ENCODE results near the gene LAYN.

LAYN gene

GRCh38 chr11:111540114-111540936 is at the start of gene LAYN:
LAYN (plus strand) TSS chr11:111540720; CDS start chr11:111540844, 124 bp downstream.
- in situ Hi-C loops (cut with MboI; ENCODE audit: low pct_unique_long_range_greater_than_20kb, low sequenced_read_pairs, unreplicated experiment): no loop called here
- peak; percentile 74 for DNase-seq (ENCODE audit: low spot score)
- TF ChIP-seq, protein P1, sequence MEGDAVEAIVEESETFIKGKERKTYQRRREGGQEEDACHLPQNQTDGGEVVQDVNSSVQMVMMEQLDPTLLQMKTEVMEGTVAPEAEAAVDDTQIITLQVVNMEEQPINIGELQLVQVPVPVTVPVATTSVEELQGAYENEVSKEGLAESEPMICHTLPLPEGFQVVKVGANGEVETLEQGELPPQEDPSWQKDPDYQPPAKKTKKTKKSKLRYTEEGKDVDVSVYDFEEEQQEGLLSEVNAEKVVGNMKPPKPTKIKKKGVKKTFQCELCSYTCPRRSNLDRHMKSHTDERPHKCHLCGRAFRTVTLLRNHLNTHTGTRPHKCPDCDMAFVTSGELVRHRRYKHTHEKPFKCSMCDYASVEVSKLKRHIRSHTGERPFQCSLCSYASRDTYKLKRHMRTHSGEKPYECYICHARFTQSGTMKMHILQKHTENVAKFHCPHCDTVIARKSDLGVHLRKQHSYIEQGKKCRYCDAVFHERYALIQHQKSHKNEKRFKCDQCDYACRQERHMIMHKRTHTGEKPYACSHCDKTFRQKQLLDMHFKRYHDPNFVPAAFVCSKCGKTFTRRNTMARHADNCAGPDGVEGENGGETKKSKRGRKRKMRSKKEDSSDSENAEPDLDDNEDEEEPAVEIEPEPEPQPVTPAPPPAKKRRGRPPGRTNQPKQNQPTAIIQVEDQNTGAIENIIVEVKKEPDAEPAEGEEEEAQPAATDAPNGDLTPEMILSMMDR (IDR thresholded peaks at IDR 0.05; ENCODE audit: extremely low read depth, insufficient read depth, missing control alignments): no peak

DNA sequence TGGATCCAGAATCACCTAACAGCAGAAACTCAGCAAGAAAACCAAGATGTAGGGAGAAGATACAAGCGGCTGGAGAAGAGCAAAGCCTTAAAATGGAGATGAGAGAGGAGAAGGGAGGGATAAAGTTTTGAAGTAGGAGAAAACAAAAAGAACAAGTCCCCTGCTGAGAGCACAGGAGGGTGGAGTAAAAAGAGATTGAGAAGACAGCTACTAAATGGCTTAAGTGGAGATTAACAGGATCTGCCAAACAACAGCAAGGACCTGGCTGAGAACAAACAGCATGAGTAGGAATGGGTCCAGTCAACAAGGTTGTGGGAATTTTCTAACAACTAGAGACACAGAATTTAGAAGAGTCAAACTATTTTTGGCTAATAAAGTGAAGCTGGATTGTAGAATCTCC is 46.5 kb upstream of the LAYN start:
- TF ChIP-seq, protein P1 (IDR thresholded peaks at IDR 0.05; ENCODE audit: extremely low read depth, insufficient read depth, missing control alignments): no peak
- in situ Hi-C loops (cut with MboI; ENCODE audit: low pct_unique_long_range_greater_than_20kb, low sequenced_read_pairs, unreplicated experiment): no loop called here
- DNase-seq (ENCODE audit: low spot score): no peak

GRCh38 chr11:111499483-111499882 is 41.0 kb upstream of the LAYN start:
- in situ Hi-C loops (cut with MboI; ENCODE audit: low pct_unique_long_range_greater_than_20kb, low sequenced_read_pairs, unreplicated experiment): no loop called here

DNA sequence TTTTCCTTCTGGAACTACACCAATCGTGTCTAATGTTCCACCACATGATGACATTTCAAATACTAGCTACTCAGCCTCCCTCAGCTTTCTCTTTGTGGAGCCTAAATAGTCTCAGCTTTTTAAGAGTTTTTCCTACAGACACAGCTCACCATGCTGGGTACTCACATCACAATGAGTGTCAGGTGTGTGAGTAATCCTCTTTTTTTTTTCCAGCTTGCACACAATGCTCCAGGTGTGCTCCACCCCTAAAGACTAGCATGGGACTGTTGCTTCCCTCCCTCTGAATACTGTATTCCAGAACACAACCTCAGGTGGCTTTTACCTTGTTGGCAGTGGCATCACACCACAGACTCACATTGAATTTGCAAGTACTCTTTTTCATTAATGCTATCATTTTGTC is 40.0 kb upstream of the LAYN start:
- TF ChIP-seq, protein P1 (IDR thresholded peaks at IDR 0.05; ENCODE audit: extremely low read depth, insufficient read depth, missing control alignments): no peak
- in situ Hi-C loops (cut with MboI; ENCODE audit: low pct_unique_long_range_greater_than_20kb, low sequenced_read_pairs, unreplicated experiment): no loop called here
- no peak for DNase-seq (ENCODE audit: low spot score)

More at GRCh38 chr11:111499483-111499882, 41.0 kb upstream of the LAYN start:
- TF ChIP-seq, protein P1 (IDR thresholded peaks at IDR 0.05; ENCODE audit: extremely low read depth, insufficient read depth, missing control alignments): no peak
- DNase-seq (ENCODE audit: low spot score): no peak

- TF ChIP-seq, protein P1 (IDR thresholded peaks at IDR 0.05; ENCODE audit: extremely low read depth, insufficient read depth, missing control alignments): no peak
- no peak for DNase-seq (ENCODE audit: low spot score)
- in situ Hi-C loops (cut with MboI; ENCODE audit: low pct_unique_long_range_greater_than_20kb, low sequenced_read_pairs, unreplicated experiment): no loop called here
Measured at GRCh38 chr11:111502611-111503010, 37.9 kb upstream of the LAYN start.

GRCh38 chr11:111510311-111510710 is 30.2 kb upstream of the LAYN start:
- in situ Hi-C loops (cut with MboI; ENCODE audit: low pct_unique_long_range_greater_than_20kb, low sequenced_read_pairs, unreplicated experiment): no loop called here
- TF ChIP-seq, protein P1 (IDR thresholded peaks at IDR 0.05; ENCODE audit: extremely low read depth, insufficient read depth, missing control alignments): no peak
- no peak for DNase-seq (ENCODE audit: low spot score)
